ENCODE data around the gene MPHOSPH9.

MPHOSPH9 gene

GRCh38 chr12:123148223-123148622 is 84.7 kb downstream of the MPHOSPH9 start:
- no peak overlapping the region for H3K4me3 ChIP-seq (ENCODE audit: low read depth, low read length)
- TF ChIP-seq, protein P1, sequence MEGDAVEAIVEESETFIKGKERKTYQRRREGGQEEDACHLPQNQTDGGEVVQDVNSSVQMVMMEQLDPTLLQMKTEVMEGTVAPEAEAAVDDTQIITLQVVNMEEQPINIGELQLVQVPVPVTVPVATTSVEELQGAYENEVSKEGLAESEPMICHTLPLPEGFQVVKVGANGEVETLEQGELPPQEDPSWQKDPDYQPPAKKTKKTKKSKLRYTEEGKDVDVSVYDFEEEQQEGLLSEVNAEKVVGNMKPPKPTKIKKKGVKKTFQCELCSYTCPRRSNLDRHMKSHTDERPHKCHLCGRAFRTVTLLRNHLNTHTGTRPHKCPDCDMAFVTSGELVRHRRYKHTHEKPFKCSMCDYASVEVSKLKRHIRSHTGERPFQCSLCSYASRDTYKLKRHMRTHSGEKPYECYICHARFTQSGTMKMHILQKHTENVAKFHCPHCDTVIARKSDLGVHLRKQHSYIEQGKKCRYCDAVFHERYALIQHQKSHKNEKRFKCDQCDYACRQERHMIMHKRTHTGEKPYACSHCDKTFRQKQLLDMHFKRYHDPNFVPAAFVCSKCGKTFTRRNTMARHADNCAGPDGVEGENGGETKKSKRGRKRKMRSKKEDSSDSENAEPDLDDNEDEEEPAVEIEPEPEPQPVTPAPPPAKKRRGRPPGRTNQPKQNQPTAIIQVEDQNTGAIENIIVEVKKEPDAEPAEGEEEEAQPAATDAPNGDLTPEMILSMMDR (IDR thresholded peaks at IDR 0.05; ENCODE audit: low read depth, low read length), result no peak

GRCh38 chr12:123145211-123145610 is 87.7 kb downstream of the MPHOSPH9 start:
- TF ChIP-seq, protein P1 (IDR thresholded peaks at IDR 0.05; ENCODE audit: low read depth, low read length), result no peak
- H3K4me3 ChIP-seq (ENCODE audit: low read depth, low read length), result no peak overlapping the region

GRCh38 chr12:123143736-123144461 is 89.0 kb downstream of the MPHOSPH9 start:
- no peak overlapping the region for H3K4me3 ChIP-seq (ENCODE audit: low read depth, low read length)
- TF ChIP-seq, protein P1 (IDR thresholded peaks at IDR 0.05; ENCODE audit: low read depth, low read length), result no peak

DNA sequence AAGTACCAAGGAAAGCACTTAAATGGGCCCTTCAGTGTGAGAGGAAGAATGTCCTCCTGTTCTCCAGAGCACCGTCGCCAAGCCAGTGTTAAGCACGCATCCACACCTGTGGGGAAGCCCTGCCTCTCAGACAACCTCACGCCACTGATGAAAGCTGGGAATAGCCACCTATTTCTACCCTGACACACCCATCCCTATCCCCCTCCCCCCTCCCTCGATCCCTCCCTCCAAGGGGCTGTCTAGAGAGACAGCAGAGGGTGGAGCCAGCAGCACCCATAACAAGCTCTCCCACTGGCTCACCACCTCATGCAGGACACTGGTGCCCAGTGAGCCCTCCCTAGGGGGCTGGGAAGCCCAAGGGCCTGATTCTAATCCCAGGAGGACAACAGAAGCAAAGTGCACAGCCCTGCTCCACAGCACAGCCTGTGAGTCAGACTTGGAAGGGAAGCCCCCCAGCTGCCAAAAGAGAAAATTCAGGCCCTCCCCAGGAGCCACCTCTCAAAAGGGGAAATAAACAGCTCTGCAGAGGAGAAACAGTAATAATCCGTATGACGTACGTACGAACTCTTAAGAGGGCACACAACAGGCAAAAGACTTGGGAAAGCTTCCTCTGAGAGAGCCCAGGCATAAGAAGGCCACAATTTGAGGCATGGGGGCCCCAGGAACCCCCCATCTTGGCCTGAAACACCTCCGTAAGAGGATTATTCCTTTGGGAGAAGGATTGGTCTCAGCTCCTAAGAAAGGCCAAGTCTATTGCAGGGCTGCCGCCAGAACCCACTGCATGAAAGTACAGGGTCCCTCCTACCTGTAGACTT is 89.8 kb downstream of the MPHOSPH9 start:
- no peak overlapping the region for H3K4me3 ChIP-seq (ENCODE audit: low read depth, low read length)
- TF ChIP-seq, protein P1 (IDR thresholded peaks at IDR 0.05; ENCODE audit: low read depth, low read length), result no peak

DNA sequence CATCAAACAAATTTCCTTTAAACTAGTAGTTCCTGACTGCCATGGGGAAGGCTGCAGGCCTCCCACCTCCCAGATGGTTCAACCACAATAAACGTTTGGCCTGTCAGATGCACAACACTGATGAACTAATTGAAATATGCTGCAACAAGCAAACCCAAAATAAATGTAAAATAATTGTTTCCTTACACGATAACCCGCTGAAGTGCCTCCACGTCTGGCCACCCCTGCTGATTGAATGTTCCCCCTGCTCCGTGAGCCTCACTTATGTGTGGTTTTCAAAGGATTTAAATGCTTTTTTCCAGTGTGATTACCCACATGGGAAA is 90.5 kb downstream of the MPHOSPH9 start:
- TF ChIP-seq, protein P1 (IDR thresholded peaks at IDR 0.05; ENCODE audit: low read depth, low read length), result no peak
- H3K4me3 ChIP-seq (ENCODE audit: low read depth, low read length), result no peak overlapping the region

GRCh38 chr12:123141615-123142517 is 91.1 kb downstream of the MPHOSPH9 start:
- TF ChIP-seq, protein P1 (IDR thresholded peaks at IDR 0.05; ENCODE audit: low read depth, low read length), result no peak
- H3K4me3 ChIP-seq (ENCODE audit: low read depth, low read length), result 0 out of 2 replicates have a peak overlapping the region, but pooled peaks have one; percentile 16

Data from WI38 (cell line).